ENCODE results near the gene TTK. TPM values are rescaled to one million over a fixed set of nuclear protein-coding genes. Genes with fewer than 3 reads are reported as not detected.
A peak's percentile ranks its signal among the peaks of the same experiment; 100 is the strongest.

Gene TTK
- polyA plus RNA-seq, 3 donors = not detected

GRCh38 chr6:80003826-80004172 is 650 bp upstream of the TTK start:
- intact Hi-C loops (cut with micrococcal nuclease) = loop anchor here (5.0 to 10.0 kb wide), 2 partner anchors 104 to 1751 kb away; partner anchors contain the start of genes BCKDHB (in 2 of the 2) and TENT5A (in 1 of the 2)
- TF ChIP-seq, protein P1, sequence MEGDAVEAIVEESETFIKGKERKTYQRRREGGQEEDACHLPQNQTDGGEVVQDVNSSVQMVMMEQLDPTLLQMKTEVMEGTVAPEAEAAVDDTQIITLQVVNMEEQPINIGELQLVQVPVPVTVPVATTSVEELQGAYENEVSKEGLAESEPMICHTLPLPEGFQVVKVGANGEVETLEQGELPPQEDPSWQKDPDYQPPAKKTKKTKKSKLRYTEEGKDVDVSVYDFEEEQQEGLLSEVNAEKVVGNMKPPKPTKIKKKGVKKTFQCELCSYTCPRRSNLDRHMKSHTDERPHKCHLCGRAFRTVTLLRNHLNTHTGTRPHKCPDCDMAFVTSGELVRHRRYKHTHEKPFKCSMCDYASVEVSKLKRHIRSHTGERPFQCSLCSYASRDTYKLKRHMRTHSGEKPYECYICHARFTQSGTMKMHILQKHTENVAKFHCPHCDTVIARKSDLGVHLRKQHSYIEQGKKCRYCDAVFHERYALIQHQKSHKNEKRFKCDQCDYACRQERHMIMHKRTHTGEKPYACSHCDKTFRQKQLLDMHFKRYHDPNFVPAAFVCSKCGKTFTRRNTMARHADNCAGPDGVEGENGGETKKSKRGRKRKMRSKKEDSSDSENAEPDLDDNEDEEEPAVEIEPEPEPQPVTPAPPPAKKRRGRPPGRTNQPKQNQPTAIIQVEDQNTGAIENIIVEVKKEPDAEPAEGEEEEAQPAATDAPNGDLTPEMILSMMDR (IDR thresholded peaks at IDR 0.05) = no peak
- no peaks in the 10 kb centered on the region for H3K27me3 ChIP-seq (ENCODE audit: control insufficient read depth in 2 of 2, insufficient read depth in 2 of 2, low read length in 2 of 2)
- peak overlapping the region; percentile 86 to 97 for H3K4me3 Mint-ChIP-seq
- H3K9me3 ChIP-seq (replicated peaks in 1 of 2; ENCODE audit: control insufficient read depth in 1 of 2, insufficient read depth in 1 of 2, low read length in 2 of 2) = no peaks in the 10 kb centered on the region
- no peaks in the 10 kb centered on the region for H4K20me1 ChIP-seq (ENCODE audit: insufficient read depth, low read length)
- H3K4me3 ChIP-seq (replicated peaks in 1 of 3; ENCODE audit: low read depth in 2 of 3, low read length in 3 of 3) = peak overlapping the region; percentile 70 to 94 (median 84)
- peaks cover 0 to 2% (median 0%) of the 10 kb centered on the region in 7 donors for H3K9me3 Mint-ChIP-seq
- H3K36me3 ChIP-seq (replicated peaks in 1 of 2; ENCODE audit: control insufficient read depth in 1 of 2, insufficient read depth in 2 of 2, low read length in 2 of 2) = peaks cover 7 to 13% of the 10 kb centered on the region in 2 donors
- peaks cover 18% of the 10 kb centered on the region for H3K4me1 Mint-ChIP-seq
- H3K79me2 ChIP-seq (ENCODE audit: insufficient read depth, low read length) = peaks cover 34% of the 10 kb centered on the region
- H3K4me1 ChIP-seq (ENCODE audit: control insufficient read depth in 1 of 2, insufficient read depth in 2 of 2, low read length in 2 of 2) = peaks cover 12 to 21% of the 10 kb centered on the region in 2 donors
- H3K27ac Mint-ChIP-seq = peak overlapping the region; percentile 86 to 95 (median 92)
- 0% methylated on average over 13 of the region's 13 CpGs for WGBS (ENCODE audit: insufficient coverage)
- DNase-seq = peak in 2 of 3 donors; percentile 1 to 6
- H3K36me3 Mint-ChIP-seq = peaks cover 6 to 8% of the 10 kb centered on the region in 2 donors
- H2AFZ ChIP-seq (ENCODE audit: insufficient read depth, low read depth, low read length, poor library complexity, severe bottlenecking) = peak overlapping the region; percentile 96
- H3K27me3 Mint-ChIP-seq (ENCODE audit: low read depth in 3 of 3) = peaks cover 1 to 2% (median 2%) of the 10 kb centered on the region in 3 donors
- peak overlapping the region; percentile 80 for H3K4me2 ChIP-seq (replicated peaks; ENCODE audit: extremely low read depth, low read length, poor library complexity, severe bottlenecking)
- H3K9ac ChIP-seq (ENCODE audit: insufficient read depth, low read length, poor library complexity, severe bottlenecking) = peak overlapping the region; percentile 69
- H3K27ac ChIP-seq (ENCODE audit: low read depth in 1 of 2, low read length in 2 of 2) = peak overlapping the region; percentile 75 to 84

GRCh38 chr6:80005406-80005805 is 957 bp downstream of the TTK start:
- WGBS (ENCODE audit: insufficient coverage) = 92% methylated on average over 2 of the region's 6 CpGs
- Mint-ChIP-seq H3K4me1 (peaks cover 18% of the 10 kb centered on the region), H3K27ac (no peak overlapping the region), H3K9me3 (peaks cover 0 to 2% (median 0%) of the 10 kb centered on the region in 7 donors), H3K27me3 (ENCODE audit: low read depth in 3 of 3) (peaks cover 0 to 2% (median under 1%) of the 10 kb centered on the region in 3 donors), H3K36me3 (peaks cover 11 to 18% of the 10 kb centered on the region in 2 donors), H3K4me3 (no peak overlapping the region)
- no peak overlapping the region for H3K4me3 ChIP-seq (replicated peaks in 1 of 3; ENCODE audit: low read depth in 2 of 3, low read length in 3 of 3)
- no peak overlapping the region for H3K9ac ChIP-seq (ENCODE audit: insufficient read depth, low read length, poor library complexity, severe bottlenecking)
- no peaks in the 10 kb centered on the region for H4K20me1 ChIP-seq (ENCODE audit: insufficient read depth, low read length)
- TF ChIP-seq, protein P1 (IDR thresholded peaks at IDR 0.05) = no peak
- H3K9me3 ChIP-seq (replicated peaks in 1 of 2; ENCODE audit: control insufficient read depth in 1 of 2, insufficient read depth in 1 of 2, low read length in 2 of 2) = no peaks in the 10 kb centered on the region
- H3K4me1 ChIP-seq (ENCODE audit: control insufficient read depth in 1 of 2, insufficient read depth in 2 of 2, low read length in 2 of 2) = peaks cover 12 to 21% of the 10 kb centered on the region in 2 donors
- no peaks in the 10 kb centered on the region for H3K27me3 ChIP-seq (ENCODE audit: control insufficient read depth in 2 of 2, insufficient read depth in 2 of 2, low read length in 2 of 2)
- intact Hi-C loops (cut with micrococcal nuclease) = loop anchor here in 1 of 2 donors (10.0 kb wide), 1 partner anchor 1749 kb away; the partner anchor contains the start of gene TENT5A
- no peak for DNase-seq
- H3K27ac ChIP-seq (ENCODE audit: low read depth in 1 of 2, low read length in 2 of 2) = no peak overlapping the region
- H3K36me3 ChIP-seq (replicated peaks in 1 of 2; ENCODE audit: control insufficient read depth in 1 of 2, insufficient read depth in 2 of 2, low read length in 2 of 2) = peaks cover 15 to 29% of the 10 kb centered on the region in 2 donors
- peak overlapping the region; percentile 80 for H3K4me2 ChIP-seq (replicated peaks; ENCODE audit: extremely low read depth, low read length, poor library complexity, severe bottlenecking)
- H2AFZ ChIP-seq (ENCODE audit: insufficient read depth, low read depth, low read length, poor library complexity, severe bottlenecking) = peak overlapping the region; percentile 96
- peaks cover 40% of the 10 kb centered on the region for H3K79me2 ChIP-seq (ENCODE audit: insufficient read depth, low read length)
